GM18511 (cell line): ENCODE measurements around the gene CSE1L.
A peak's percentile ranks its signal among the peaks of the same experiment; 100 is the strongest.
"Not testable (repeated sequence)": the region's sequence is repeated elsewhere in the genome, so short reads cannot be mapped to it uniquely, and the experiment has no call there.

ENCODE experiments used
- ATAC-seq: cut with Tn5 transposase; IDR thresholded peaks from one replicate; pipeline ENCODE4 v1.9.1; 2021; ENCODE audit warnings: mild to moderate bottlenecking, moderate library complexity; ENCODE audit not compliant: unreplicated experiment

The CSE1L gene, protein sequence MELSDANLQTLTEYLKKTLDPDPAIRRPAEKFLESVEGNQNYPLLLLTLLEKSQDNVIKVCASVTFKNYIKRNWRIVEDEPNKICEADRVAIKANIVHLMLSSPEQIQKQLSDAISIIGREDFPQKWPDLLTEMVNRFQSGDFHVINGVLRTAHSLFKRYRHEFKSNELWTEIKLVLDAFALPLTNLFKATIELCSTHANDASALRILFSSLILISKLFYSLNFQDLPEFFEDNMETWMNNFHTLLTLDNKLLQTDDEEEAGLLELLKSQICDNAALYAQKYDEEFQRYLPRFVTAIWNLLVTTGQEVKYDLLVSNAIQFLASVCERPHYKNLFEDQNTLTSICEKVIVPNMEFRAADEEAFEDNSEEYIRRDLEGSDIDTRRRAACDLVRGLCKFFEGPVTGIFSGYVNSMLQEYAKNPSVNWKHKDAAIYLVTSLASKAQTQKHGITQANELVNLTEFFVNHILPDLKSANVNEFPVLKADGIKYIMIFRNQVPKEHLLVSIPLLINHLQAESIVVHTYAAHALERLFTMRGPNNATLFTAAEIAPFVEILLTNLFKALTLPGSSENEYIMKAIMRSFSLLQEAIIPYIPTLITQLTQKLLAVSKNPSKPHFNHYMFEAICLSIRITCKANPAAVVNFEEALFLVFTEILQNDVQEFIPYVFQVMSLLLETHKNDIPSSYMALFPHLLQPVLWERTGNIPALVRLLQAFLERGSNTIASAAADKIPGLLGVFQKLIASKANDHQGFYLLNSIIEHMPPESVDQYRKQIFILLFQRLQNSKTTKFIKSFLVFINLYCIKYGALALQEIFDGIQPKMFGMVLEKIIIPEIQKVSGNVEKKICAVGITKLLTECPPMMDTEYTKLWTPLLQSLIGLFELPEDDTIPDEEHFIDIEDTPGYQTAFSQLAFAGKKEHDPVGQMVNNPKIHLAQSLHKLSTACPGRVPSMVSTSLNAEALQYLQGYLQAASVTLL

DNA sequence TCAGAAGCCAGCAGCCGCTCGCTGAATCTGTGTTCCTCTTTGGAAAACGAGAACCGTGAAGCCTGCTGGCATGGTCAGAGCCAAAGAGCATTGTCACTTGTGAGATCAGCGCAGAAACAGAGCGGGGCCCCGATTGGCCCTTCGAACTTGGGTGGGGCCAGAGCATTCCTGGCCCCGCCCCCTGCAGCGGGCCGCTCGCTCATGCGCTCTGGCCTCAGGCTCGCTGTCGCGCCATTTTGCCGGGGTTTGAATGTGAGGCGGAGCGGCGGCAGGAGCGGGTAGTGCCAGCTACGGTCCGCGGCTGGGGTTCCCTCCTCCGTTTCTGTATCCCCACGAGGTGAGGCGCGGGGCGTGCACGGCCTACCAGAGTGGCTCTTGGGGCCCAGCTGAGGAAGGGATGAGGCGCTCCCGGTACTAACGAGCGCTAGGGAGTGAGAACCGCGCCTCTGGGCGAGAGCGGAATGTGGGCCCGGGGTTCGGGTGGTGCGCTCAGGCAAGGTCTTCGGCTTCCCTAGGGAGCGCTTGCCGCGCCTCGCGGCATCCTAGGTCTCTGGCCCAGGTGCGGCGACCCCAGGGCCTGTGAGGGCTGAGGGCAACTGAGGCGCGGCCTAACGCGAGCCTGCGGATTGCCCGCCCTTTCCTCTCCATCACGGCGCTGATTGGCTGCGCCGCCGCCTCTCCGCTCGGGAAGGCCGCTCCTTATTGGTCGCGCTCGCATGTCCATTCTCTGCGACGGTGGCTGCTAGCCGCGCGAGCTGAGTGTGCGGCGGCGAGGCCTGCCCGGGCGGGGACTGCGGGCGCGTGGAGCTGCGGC is at the start of gene CSE1L:
TSS of gene CSE1L (plus strand) at position 226 of the 814 bp plus-strand sequence. CDS start 12,152 bp downstream, outside the sequence.
- ATAC-seq: peak; percentile 91

DNA sequence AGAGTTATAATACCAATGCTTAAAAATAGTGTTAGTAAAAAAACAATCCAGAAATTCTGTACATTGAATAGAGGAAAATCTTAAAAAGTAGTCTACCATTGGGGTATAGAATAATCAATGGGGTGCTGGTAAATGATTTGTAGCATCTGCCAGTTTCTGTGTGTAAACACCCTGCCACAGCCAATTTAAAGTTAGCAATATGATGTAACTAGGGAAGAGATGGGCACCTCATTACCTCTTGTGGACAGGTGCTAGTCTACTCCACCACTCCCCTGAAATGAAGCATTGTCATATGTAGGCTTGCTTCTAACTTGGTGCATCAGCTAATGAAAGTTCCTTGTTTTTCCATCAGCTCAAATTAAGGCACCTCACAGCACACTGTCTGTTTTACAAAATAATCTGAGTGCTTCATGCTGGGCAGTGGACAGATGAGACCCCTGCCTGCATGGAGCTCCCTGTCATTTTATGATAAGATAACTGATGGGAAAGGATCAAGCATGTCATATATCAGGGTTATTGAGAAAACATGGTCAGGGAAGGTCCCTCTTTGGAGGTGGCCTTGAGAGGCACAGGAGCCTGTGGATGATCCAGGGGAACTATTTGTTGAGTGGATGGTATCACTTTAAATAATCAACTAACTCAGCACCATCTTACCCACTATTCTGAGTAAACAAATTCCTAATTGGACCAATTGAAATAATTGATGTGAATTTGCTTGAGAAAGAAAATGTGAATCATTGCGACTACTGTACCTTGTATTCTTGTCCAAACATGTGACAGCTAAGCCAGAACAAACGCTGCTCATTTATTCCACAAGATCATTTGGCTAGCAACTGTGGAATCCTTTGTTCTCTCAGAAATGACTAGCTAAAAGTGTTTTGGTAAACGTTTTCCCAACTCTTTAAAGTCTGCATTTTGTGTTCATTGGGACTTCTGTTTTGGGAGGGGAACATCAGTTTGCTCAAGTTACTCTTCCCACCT is 45.9 kb upstream of the CSE1L start:
- ATAC-seq: no peak

DNA sequence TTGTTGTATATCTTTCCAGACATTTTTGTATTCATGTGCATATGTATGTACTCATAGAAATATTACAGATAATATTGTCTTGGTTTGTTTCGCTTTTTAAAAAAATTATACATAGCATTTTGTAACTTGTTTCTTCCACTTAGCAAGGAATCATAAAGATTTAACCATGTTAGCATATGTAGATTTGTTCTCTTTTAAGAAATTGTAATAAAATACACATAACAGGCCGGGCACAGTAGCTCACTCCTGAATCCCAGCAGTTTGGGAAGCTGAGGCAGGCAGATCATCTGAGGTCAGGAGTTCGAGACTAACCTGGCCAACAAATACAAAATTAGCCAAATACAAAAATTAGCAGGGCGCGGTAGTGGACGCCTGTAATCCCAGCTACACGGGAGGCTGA is 44.4 kb upstream of the CSE1L start:
- ATAC-seq: no peak

DNA sequence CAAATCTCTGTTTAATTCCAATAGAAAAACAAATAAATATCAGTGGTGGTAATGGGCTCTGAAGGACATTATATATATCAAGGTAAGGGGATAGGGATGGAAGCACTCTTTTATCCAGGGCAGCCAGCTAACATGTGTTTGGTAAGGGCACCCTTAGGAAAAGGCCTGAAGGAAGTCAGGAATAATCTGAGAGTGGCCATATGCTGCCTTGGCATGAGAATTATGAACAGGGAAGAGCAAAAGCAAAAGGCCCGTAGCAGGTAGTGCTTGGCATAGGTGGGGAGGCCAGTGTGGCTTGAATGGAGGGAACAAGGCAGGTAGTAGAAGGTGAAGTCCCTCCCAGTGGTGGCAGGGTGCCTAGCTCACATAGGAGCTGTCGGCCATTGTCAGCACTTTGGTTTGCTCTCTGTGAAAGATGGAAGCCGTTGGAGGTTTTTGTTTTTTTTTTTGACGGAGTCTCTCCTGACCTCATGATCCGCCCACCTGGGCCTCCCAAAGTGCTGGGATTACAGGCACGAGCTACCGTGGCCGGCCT is 39.6 kb upstream of the CSE1L start:
- no peak for ATAC-seq

DNA sequence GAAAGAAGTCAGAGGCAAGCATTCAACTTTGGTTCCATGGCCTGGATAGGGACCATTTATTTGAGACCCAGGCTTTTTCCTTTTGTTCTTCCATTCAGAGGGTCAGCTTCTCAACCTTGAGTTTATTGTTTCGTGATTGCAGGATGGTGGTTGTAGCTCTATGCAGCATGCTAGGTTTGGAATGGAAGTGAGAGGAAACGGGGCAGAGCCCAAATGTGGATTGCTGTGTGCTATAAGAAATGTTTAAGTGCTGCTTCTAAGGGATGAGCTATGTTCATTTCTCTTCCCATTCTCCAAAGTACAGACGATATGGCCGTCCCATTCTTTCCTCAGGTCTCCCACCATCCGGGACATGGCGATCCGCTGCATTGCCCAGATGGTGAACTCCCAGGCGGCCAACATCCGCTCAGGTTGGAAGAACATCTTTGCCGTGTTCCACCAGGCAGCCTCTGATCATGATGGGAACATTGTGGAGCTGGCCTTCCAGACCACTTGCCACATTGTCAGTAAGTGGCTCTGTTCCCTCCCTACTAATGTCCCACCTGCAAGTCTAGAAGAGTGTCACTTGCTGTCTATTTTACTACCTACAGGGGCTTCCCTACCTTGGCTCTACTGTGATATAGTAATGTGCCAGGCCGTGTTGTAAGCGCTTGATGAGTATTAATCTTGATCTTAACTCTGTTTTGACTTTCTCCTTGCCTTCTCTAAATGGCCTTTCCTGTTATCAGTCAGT is 36.0 kb upstream of the CSE1L start:
- ATAC-seq: no peak

DNA sequence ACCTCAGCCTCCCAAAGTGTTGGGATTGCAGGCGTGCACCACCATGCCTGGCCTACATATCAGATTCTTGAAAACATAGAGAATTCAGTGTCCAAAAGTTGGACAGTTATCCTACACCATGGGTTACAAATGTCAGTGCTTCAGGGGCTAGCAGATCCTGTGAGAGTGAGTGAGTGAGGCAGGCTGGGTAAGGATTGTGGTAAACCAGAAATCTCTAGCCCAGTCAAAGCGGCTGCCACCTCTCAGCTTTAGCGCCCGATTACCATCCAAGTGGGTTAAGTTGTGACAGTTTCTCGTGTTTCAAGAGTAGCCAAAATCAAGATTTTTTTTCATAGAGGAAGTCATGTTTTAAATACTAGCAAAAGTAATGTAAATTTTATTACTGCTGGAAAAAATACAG is 21.9 kb upstream of the CSE1L start:
- no peak for ATAC-seq

DNA sequence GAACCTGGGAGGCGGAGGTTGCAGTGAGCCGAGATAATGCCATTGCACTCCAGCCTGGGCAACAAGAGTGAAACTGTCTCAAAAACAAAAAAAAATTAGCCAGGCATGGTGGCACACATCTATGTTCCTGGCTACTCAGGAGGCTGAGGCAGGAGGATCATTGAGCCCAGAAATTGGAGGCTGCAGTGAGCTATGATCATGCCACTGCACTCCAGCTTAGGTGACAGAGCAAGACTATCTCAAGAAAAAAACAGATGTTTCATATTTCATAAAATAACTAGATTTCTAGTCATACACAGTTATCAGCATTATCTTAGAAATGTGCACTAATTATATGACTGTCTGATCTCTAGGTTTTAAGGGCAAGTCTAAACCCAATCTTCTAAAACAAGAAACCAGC is 17.9 kb upstream of the CSE1L start:
- ATAC-seq: not testable (repeated sequence)

DNA sequence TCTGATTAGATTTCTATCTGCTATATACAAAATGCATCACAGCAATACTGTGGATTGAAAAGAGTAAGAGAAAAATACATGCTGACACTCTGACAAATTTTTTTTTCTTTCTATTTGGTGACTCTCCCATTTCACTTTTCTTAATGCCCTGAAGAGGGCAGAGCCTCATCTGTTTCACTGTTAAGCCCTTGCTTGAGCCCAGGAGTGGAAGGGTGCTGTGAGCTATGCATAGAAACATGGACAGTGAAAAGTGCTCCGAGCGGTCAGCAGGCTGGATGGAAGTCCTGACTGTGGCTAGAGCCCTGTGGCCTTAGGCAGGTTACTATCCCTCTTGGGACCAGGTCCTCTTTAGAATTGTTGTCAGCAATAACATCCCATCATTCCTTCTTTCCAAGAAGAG is 17.4 kb upstream of the CSE1L start:
- no peak for ATAC-seq

DNA sequence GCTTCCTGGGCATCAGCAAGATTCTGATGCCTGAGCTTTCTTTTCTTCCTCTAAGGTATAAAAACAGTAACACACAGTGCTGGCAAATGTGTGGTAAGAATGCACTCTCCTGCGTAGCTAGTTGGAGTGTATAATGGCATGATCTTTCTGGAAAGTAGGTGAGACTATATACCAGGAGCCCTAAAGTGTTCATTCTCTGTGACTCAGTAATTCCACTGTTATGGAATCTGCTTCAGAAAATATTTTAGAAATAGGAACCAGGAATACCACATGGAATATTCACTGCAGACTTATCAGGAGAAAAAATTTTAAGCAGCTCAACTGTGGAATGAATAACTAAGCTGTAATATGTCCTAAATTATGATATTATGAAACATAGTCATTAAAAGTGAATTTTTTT is 16.9 kb upstream of the CSE1L start:
- ATAC-seq: no peak

DNA sequence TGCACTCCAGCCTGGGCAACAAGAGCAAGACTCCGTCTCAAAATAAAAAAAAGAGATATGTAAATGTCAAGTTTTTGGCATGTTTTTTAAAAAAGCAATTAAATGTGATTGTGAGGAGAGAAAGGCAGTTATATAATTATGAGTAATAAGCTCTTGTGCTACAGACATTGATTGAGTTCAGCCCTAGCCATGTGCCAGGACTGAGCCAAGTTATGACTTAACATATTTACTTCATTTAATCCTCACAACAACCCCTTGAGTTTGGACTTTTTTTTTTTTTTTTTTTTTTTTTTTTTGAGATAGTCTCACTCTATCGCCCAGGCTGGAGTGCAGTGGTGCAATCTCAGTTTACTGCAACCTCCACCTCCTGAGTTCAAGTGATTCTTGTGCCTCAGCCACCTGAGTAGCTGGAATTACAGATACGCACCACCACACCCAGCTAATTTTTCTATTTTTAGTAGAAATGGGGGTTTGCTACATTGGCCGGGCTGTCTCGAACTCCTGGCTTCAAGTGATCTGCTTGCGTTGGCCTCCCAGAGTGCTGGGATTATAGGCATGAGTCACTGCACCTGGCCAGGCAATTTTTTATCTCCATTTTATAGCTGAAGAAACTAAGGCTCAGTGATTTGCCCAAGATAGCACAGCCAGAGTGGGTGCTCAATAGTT is 15.0 kb upstream of the CSE1L start:
- no peak for ATAC-seq

DNA sequence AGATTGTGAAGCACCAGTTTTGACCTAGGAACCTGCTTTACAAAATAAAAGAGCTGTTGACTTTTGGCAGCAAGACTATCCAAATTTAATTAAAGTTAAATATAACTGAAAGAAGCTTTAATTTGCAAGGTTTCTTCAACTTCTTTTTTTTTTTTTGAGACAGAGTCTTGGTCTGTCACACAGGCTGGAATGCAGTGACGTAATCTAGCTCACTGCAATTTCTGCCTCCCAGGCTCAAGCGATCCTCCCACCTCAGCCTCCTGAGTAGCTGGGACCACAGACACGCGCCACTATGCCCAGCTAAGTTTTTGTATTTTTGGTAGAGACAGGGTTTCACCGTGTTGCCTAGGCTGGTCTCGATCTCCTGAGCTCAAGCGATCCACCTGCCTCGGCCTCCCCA is 13.7 kb upstream of the CSE1L start:
- no peak for ATAC-seq

DNA sequence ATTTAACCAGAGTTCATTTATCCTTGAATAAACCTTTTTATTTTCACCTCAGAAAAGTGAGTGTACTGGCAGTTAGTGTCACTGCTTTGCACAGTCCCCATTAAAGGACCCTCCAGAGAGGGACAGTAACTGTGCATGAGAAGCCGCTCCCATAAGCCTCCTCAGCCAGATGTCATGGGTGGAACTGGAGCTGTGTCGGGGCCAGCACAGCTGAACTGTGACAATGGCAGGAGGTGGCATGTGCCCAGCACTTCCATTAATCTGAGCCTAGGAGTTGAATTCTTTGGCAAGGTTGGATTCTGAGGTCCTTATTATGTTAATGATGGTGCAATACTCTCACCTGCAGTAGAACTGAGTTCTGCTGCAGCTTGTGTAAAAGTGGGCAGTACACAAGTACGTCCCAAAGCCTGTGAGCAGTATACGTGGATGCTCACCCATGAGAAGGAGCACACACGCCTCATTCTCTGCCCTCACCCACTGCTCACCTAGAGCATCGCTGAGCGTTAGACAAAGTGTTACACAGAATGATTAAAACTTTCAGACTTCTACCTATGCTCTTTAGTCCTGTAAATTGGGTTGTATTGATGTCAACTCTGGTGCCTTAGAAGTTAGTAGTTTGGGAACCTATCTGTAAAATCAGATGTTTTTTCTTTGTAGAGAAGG is 11.9 kb upstream of the CSE1L start:
- ATAC-seq: no peak

DNA sequence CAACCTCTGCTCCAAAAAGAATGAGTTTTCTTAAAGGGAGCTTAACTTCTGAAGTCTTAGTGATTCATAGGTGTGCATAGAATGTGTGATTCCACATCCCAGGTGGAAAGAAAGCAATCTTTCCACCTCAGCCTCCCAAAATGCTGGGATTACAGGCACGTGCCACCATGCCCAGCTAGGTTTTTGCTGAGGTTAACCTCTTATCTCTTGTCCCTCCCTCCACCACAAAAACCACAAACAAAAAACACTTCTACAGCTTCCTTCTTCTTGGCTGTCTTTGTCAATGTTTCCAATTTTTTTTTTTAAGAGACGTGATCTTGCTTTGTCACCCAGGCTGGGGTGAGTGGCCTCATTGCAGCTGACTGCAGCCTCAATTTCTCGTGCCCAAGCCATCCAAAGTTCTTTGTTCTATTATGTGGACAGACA is 8.1 kb upstream of the CSE1L start:
- ATAC-seq: no peak

DNA sequence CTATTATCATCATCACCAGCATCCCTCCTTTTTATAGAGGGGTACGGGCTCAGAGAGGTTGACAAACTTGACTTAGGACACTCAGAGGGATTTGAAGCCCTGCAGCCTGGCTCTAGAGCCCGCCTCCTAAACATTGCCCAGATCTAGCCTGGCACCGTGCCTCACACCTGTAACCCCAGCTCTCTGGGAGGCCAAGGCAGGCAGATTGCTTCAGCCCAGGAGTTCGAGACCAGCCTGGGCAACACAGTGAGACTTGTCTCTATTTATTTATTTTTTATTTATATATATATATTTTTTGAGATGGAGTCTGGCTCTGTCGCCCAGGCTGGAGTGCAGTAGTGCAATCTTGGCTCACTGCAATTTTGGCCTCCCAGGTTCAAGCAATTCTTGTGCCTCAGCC is 6.3 kb upstream of the CSE1L start:
- ATAC-seq: no peak

DNA sequence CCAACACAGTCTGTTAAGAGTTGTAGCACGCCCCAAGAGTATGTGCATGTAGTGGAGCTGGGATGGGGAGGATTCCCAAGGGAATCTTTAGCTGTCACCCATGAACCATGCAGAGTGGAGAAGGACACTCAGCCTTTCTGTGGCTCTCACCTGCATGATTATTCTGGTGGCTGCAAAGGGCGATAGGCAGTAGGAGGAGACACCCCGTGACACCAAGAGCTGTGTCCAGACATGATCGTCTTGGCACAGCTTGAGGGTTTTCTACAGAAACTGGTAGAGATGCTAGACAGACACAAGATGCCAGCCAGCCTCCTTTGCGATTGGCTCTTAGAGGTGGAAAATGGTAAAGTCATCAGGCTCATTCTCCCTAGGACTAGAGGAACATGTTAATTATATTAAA is 3.1 kb upstream of the CSE1L start:
- no peak for ATAC-seq

DNA sequence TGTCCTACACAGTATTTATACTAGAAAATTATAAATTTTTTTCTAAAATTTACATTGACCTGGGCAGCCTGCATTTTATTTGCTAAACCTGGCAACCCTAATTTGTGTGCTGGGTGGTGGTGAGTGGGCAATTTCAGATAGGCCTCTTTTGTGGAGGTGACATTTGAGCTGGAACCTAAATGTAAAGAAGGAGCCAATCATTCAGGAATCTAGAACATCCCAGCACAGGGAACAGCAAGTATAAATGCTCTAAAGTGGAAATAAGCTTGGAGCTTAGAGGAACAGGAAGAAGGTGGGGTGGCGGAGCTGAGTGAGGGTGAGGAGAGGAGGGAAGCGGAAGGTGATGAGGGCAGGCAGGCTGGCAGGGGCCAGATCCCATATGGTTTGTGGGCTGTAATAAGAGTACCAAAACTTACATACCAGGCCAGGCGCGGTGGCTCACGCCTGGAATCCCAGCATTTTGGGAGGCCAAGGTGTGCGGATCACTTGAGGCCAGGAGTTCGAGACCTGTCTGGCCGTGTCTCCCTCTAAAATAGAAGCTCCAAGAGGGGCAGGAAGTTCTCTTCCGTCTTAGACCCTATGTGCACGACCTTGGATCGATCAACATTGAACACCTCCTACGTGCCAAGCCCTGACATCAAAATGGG is 549 bp upstream of the CSE1L start:
- ATAC-seq: peak; percentile 21

DNA sequence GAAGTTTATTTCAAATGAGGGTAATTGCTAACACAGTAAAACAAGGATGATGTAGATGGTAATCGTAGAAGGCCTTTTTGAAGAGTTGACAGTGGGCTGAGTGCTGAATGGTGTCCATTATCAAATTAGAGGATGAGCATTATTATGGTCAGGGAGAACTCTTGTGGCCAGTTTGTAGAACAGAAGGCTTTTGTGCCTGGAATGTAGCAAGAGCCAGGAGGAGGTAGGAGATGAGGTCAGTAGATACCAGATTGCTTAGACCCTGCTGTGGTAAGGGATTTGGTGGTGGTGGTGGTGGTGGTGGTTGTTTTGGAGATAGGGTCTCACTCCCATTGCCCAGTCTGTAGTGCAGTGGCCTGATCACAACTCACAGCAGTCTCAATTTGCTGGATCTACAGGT is 6.2 kb downstream of the CSE1L start:
- no peak for ATAC-seq
